Astrocyte of the spinal cord (primary cell): Measurements from ENCODE around the gene SLC23A1.

Experiments
- DNase-seq: peaks from one replicate; pipeline ENCODE4 v3.0.0; 2011; ENCODE audit warnings: low read depth, low spot score
- H3K4me3 ChIP-seq: 2 replicates; pipeline ENCODE4 v1.5.1; 2011; ENCODE audit warnings: low read depth, mild to moderate bottlenecking, low read length, moderate library complexity
- in situ Hi-C: cut with HindIII; loops from 2 replicates; pipeline ENCODE4 v1.10.0; 2017; ENCODE audit warnings: low sequenced_read_pairs
- TF ChIP-seq, protein P1 (sequence below): IDR thresholded peaks from 2 replicates; pipeline ENCODE4 v1.5.1; 2012; ENCODE audit warnings: low read depth, mild to moderate bottlenecking, low read length, inconsistent platforms

The SLC23A1 gene

DNA sequence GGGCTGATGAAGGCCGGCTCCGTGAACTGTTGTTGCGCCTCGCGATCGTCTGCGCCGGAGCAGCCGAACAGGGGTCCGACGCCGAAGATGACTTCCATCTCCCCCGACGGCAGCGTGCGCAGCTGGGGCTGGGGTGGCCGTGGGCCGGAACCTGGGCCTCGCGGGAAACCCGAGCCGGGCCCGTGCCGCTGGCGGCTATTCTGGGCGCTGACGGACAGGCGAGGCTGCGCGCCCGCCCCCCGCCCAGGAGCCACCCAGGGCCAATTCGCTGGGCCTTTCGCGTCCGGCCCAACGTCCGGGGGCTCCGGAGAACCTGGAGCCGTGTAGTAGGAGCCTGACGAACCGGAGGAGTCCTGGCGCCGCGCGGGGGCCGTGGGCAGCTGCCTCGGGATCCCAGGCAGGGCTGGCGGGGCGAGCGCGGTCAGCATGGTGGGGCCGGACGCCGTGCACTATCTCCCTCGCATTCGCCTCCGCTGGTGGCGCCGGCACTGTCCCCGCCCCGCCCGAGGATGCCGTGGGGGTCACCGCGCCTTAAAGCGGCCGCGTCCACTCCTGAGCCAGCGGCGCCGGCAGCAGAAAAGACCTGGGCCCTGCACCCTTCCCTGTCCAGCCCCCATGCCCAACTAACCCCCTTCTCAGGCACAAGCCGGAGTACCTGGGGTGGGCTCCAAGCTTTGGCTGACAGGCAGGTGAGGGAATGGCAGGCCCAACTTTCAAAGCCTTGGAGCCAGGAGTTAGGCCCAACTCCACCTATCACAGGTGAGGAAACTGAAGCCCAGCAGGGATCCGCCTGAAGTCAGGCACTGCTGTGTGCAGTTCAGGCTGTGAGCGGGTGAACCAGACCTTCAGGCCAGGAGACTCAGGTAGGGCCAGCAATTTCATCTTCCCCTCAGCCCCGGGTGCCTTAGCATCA, 11.8 kb upstream of the SLC23A1 start, which contains the start of gene PROB1:
PROB1 (minus strand) TSS at position 451 of the 913 bp plus-strand sequence; CDS start at position 428, 23 bp downstream.
- H3K4me3 ChIP-seq, result peak within 1 kb of the TSS; percentile 32
- TF ChIP-seq, protein P1, sequence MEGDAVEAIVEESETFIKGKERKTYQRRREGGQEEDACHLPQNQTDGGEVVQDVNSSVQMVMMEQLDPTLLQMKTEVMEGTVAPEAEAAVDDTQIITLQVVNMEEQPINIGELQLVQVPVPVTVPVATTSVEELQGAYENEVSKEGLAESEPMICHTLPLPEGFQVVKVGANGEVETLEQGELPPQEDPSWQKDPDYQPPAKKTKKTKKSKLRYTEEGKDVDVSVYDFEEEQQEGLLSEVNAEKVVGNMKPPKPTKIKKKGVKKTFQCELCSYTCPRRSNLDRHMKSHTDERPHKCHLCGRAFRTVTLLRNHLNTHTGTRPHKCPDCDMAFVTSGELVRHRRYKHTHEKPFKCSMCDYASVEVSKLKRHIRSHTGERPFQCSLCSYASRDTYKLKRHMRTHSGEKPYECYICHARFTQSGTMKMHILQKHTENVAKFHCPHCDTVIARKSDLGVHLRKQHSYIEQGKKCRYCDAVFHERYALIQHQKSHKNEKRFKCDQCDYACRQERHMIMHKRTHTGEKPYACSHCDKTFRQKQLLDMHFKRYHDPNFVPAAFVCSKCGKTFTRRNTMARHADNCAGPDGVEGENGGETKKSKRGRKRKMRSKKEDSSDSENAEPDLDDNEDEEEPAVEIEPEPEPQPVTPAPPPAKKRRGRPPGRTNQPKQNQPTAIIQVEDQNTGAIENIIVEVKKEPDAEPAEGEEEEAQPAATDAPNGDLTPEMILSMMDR, result no peak
- no peak for DNase-seq
- in situ Hi-C loops, result no loop called here

DNA sequence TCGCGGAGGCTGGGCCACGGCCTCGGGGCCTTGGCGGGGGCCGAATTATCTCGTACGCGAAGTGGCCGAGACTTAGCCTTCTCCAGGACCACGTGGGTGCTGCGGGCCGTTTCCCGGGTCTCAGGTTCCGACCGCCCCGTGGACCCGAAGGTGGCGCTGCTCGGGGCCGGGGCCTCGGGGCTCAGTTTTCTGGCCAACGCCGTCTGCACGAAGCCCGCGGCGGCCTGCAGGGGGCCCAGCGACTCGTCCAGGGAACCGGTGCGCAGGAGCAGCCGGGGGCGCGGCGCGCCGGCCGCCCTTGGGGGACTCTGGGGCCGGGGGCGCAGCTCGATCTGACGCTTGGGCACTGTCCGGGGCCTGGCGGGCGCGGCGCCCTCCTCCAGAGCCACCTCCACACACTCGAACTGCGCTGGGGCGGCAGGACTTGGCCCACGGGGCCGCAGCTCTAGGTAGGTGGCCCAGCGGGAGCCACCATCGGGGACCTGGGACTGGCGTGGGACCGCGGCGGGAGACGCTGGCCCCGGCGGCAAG, 11.1 kb upstream of the SLC23A1 start:
- TF ChIP-seq, protein P1, result peak; percentile 46
- in situ Hi-C loops, result no loop called here
- H3K4me3 ChIP-seq, result peak overlapping the region; percentile 32
- no peak for DNase-seq

DNA sequence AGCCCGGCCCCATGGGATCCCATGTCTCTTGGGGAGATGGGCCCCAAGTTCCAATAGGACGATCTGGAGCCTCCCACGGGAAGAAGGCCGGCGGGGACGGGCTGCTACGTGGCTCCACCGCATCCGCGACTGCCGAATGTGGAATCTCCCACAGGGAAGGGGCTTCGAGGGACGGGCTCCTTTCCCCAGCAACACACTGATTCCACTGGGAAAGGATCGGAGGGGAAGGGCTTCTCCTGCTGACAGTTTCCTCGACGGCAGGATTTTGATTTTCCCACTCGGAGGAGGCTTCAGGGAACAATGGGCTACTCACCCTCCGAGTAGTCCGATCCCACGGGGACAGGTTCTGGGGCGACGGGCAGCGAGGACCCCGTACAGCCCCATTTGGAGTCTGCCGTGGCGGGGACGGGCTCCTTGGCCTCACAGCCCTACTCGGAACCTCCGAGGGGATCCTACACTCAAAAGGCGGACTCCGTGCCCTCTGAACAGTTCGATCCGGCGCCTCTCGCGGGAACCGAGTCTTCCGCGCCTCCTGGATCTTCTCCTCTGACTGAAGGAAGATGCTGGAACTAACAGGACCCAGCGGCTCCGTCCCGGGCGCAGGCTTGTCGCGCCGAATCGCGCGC, 10.5 kb upstream of the SLC23A1 start:
- H3K4me3 ChIP-seq, result peak overlapping the region; percentile 32
- in situ Hi-C loops, result no loop called here
- no peak for DNase-seq
- TF ChIP-seq, protein P1, result no peak

DNA sequence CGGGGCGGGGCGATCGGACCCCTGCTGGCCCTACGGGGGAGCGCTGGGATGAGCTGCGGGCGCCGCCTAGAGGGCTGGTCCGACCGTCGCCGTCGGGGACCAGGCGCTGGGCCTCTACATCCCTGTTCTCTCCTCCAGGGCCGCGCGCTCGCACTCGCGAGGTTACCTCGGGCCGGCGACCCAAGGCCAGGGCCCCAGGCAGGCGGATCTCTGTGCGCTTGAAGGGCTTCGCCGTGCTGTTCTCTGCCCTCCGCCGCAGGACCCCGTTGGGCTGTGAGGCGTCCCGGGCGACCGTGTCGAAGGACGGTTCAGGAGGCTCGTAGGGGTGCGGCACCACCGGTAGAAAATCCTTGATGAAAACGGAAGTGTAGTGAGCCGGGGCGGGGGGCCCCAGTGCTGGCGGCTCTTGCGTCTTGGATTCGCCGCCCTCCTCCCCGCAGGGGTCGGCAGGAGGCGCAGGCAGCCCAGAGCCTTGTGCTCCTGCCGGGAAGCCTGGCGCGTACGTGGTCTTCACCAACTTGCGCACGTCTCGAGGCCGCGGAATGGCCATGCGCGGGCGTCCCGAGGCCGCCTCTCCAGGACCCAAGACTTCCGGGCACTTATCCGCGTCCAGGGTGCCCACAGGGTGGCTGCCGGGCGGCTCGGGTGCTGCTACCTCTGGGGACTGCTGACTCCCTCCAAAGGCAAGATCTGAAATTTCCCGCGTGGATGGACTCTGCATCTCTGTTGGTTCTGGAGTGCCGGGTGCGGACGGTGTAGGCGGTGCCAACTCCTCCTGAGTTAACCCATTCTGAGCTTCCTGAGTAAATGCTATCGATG, 9.8 kb upstream of the SLC23A1 start:
- peak; percentile 49 for DNase-seq
- TF ChIP-seq, protein P1, result peak; percentile 59
- peak overlapping the region; percentile 32 for H3K4me3 ChIP-seq
- in situ Hi-C loops, result no loop called here

DNA sequence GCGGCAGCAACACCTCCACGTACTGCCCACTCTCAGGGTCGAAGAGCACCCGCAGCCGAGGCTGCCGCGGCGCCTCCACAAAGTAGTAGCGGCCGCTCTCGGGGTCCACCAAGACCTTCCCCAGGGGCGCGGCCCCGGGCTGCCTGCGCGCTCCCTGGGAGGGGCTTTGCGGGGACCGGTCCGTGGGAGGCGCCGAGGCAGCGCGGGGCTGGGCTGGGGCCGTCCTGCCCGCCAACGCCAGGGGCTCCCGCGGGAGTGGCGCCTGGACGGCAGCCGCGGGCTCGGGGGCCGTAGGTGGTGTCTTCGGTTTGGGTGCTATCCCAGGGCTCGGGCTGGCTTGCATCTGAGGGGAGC, 9.2 kb upstream of the SLC23A1 start:
- TF ChIP-seq, protein P1, result no peak
- no peak for DNase-seq
- no peak overlapping the region for H3K4me3 ChIP-seq
- in situ Hi-C loops, result no loop called here
